ENCODE results near the gene OR11H7. TPM values are rescaled to one million over a fixed set of nuclear protein-coding genes. Genes with fewer than 3 reads are reported as not detected.
"Not testable (repeated sequence)": the region's sequence is repeated elsewhere in the genome, so short reads cannot be mapped to it uniquely, and the experiment has no call there.

Gene OR11H7
- total RNA-seq: not detected
- polyA plus RNA-seq: not detected
- long read RNA-seq, donor 1: 0 reads
- long read RNA-seq, donor 2: 0 reads

GRCh38 chr14:20228681-20229080 lies at the start of gene OR11H7:
TSS of gene OR11H7 (plus strand) at chr14:20228981.
- WGBS, 2 donors: 46 to 55% methylated on average over 1 of the region's 1 CpG
- H3K36me3 ChIP-seq (ENCODE audit: control insufficient read depth in 1 of 2, insufficient read depth in 2 of 2, low read length in 1 of 2): no peaks in the 10 kb centered on the region
- ATAC-seq (ENCODE audit: low FRiP score): no peak
- no peaks in the 10 kb centered on the region for H3K4me1 ChIP-seq (ENCODE audit: control insufficient read depth in 1 of 2, insufficient read depth in 2 of 2, low read length in 2 of 2)
- peaks cover 9% of the 10 kb centered on the region for H3K9me3 ChIP-seq (ENCODE audit: control insufficient read depth, low read length)
- no peak for DNase-seq
- H3K27ac ChIP-seq (ENCODE audit: low read depth in 1 of 2, low read length in 2 of 2): no peak within 1 kb of the TSS
- H3K27me3 ChIP-seq (ENCODE audit: control insufficient read depth in 1 of 2, insufficient read depth in 2 of 2, low read length in 1 of 2): no peaks in the 10 kb centered on the region
- intact Hi-C loops (cut with DNase I): no loop called here
- H3K4me3 ChIP-seq (ENCODE audit: low read length in 2 of 2): no peak within 1 kb of the TSS

- no peak for ATAC-seq (ENCODE audit: low FRiP score)
- no peaks in the 10 kb centered on the region for H3K36me3 ChIP-seq (ENCODE audit: control insufficient read depth in 1 of 2, insufficient read depth in 2 of 2, low read length in 1 of 2)
- WGBS, 2 donors: 41 to 50% methylated on average over 5 of the region's 5 CpGs
- H3K4me1 ChIP-seq (ENCODE audit: control insufficient read depth in 1 of 2, insufficient read depth in 2 of 2, low read length in 2 of 2): no peaks in the 10 kb centered on the region
- no peaks in the 10 kb centered on the region for H3K9me3 ChIP-seq (ENCODE audit: control insufficient read depth, low read length)
- no peak overlapping the region for H3K27ac ChIP-seq (ENCODE audit: low read depth in 1 of 2, low read length in 2 of 2)
- H3K4me3 ChIP-seq (ENCODE audit: low read length in 2 of 2): no peak overlapping the region
- H3K27me3 ChIP-seq (ENCODE audit: control insufficient read depth in 1 of 2, insufficient read depth in 2 of 2, low read length in 1 of 2): no peaks in the 10 kb centered on the region
- DNase-seq: peak in 1 of 2 donors; percentile 59
- intact Hi-C loops (cut with DNase I): no loop called here
Observed at GRCh38 chr14:20179218-20179617, 49.6 kb upstream of the OR11H7 start.

- no peaks in the 10 kb centered on the region for H3K4me1 ChIP-seq (ENCODE audit: control insufficient read depth in 1 of 2, insufficient read depth in 2 of 2, low read length in 2 of 2)
- no peak overlapping the region for H3K4me3 ChIP-seq (ENCODE audit: low read length in 2 of 2)
- 57 to 61% methylated on average over 2 of the region's 2 CpGs for WGBS, 2 donors
- H3K27me3 ChIP-seq (ENCODE audit: control insufficient read depth in 1 of 2, insufficient read depth in 2 of 2, low read length in 1 of 2): no peaks in the 10 kb centered on the region
- H3K36me3 ChIP-seq (ENCODE audit: control insufficient read depth in 1 of 2, insufficient read depth in 2 of 2, low read length in 1 of 2): no peaks in the 10 kb centered on the region
- no peak overlapping the region for H3K27ac ChIP-seq (ENCODE audit: low read depth in 1 of 2, low read length in 2 of 2)
- intact Hi-C loops (cut with DNase I): no loop called here
- no peak for DNase-seq
- H3K9me3 ChIP-seq (ENCODE audit: control insufficient read depth, low read length): no peaks in the 10 kb centered on the region
- no peak for ATAC-seq (ENCODE audit: low FRiP score)
Observed at GRCh38 chr14:20179880-20180279, 48.9 kb upstream of the OR11H7 start.

GRCh38 chr14:20180486-20180885 lies 48.3 kb upstream of the OR11H7 start:
- no peak for ATAC-seq (ENCODE audit: low FRiP score)
- Histone ChIP-seq H3K36me3 (ENCODE audit: control insufficient read depth in 1 of 2, insufficient read depth in 2 of 2, low read length in 1 of 2) (no peaks in the 10 kb centered on the region), H3K27ac (ENCODE audit: low read depth in 1 of 2, low read length in 2 of 2) (no peak overlapping the region), H3K4me1 (ENCODE audit: control insufficient read depth in 1 of 2, insufficient read depth in 2 of 2, low read length in 2 of 2) (no peaks in the 10 kb centered on the region), H3K4me3 (ENCODE audit: low read length in 2 of 2) (no peak overlapping the region), H3K9me3 (ENCODE audit: control insufficient read depth, low read length) (no peaks in the 10 kb centered on the region), H3K27me3 (ENCODE audit: control insufficient read depth in 1 of 2, insufficient read depth in 2 of 2, low read length in 1 of 2) (no peaks in the 10 kb centered on the region)
- DNase-seq: no peak
- intact Hi-C loops (cut with DNase I): no loop called here
- 52 to 59% methylated on average over 2 of the region's 2 CpGs for WGBS, 2 donors

GRCh38 chr14:20184181-20184580 lies 44.6 kb upstream of the OR11H7 start:
- no peak for DNase-seq
- Histone ChIP-seq H3K9me3 (ENCODE audit: control insufficient read depth, low read length) (no peaks in the 10 kb centered on the region), H3K27me3 (ENCODE audit: control insufficient read depth in 1 of 2, insufficient read depth in 2 of 2, low read length in 1 of 2) (no peaks in the 10 kb centered on the region), H3K4me3 (ENCODE audit: low read length in 2 of 2) (no peak overlapping the region), H3K27ac (ENCODE audit: low read depth in 1 of 2, low read length in 2 of 2) (no peak overlapping the region), H3K4me1 (ENCODE audit: control insufficient read depth in 1 of 2, insufficient read depth in 2 of 2, low read length in 2 of 2) (no peaks in the 10 kb centered on the region), H3K36me3 (ENCODE audit: control insufficient read depth in 1 of 2, insufficient read depth in 2 of 2, low read length in 1 of 2) (no peaks in the 10 kb centered on the region)
- 40 to 49% methylated on average over 5 of the region's 5 CpGs for WGBS, 2 donors
- intact Hi-C loops (cut with DNase I): no loop called here
- no peak for ATAC-seq (ENCODE audit: low FRiP score)

GRCh38 chr14:20190596-20190995 lies 38.2 kb upstream of the OR11H7 start, which contains the start of gene OR11G2:
TSS of gene OR11G2 (plus strand) at chr14:20190896. CDS start at chr14:20197438, 6,542 bp downstream.
- no peak for ATAC-seq (ENCODE audit: low FRiP score)
- Histone ChIP-seq H3K27ac (ENCODE audit: low read depth in 1 of 2, low read length in 2 of 2) (no peak within 1 kb of the TSS), H3K36me3 (ENCODE audit: control insufficient read depth in 1 of 2, insufficient read depth in 2 of 2, low read length in 1 of 2) (no peaks in the 10 kb centered on the region), H3K9me3 (ENCODE audit: control insufficient read depth, low read length) (no peaks in the 10 kb centered on the region), H3K4me3 (ENCODE audit: low read length in 2 of 2) (no peak within 1 kb of the TSS), H3K27me3 (ENCODE audit: control insufficient read depth in 1 of 2, insufficient read depth in 2 of 2, low read length in 1 of 2) (no peaks in the 10 kb centered on the region), H3K4me1 (ENCODE audit: control insufficient read depth in 1 of 2, insufficient read depth in 2 of 2, low read length in 2 of 2) (no peaks in the 10 kb centered on the region)
- 43 to 47% methylated on average over 1 of the region's 1 CpG for WGBS, 2 donors
- intact Hi-C loops (cut with DNase I): no loop called here
- DNase-seq: no peak

- DNase-seq (no peak), ATAC-seq (ENCODE audit: low FRiP score) (no peak)
- Histone ChIP-seq H3K4me3 (ENCODE audit: low read length in 2 of 2) (no peak overlapping the region), H3K9me3 (ENCODE audit: control insufficient read depth, low read length) (no peaks in the 10 kb centered on the region), H3K27me3 (ENCODE audit: control insufficient read depth in 1 of 2, insufficient read depth in 2 of 2, low read length in 1 of 2) (no peaks in the 10 kb centered on the region), H3K27ac (ENCODE audit: low read depth in 1 of 2, low read length in 2 of 2) (no peak overlapping the region), H3K4me1 (ENCODE audit: control insufficient read depth in 1 of 2, insufficient read depth in 2 of 2, low read length in 2 of 2) (no peaks in the 10 kb centered on the region), H3K36me3 (ENCODE audit: control insufficient read depth in 1 of 2, insufficient read depth in 2 of 2, low read length in 1 of 2) (no peaks in the 10 kb centered on the region)
- 73 to 78% methylated on average over 3 of the region's 3 CpGs for whole genome bisulfite sequencing, 2 donors
- intact Hi-C loops (cut with DNase I): no loop called here
Observed at GRCh38 chr14:20191396-20191795, 37.4 kb upstream of the OR11H7 start.

- H3K4me3 ChIP-seq (ENCODE audit: low read length in 2 of 2): no peak overlapping the region
- intact Hi-C loops (cut with DNase I): no loop called here
- H3K9me3 ChIP-seq (ENCODE audit: control insufficient read depth, low read length): no peaks in the 10 kb centered on the region
- no peak for DNase-seq
- H3K27ac ChIP-seq (ENCODE audit: low read depth in 1 of 2, low read length in 2 of 2): no peak overlapping the region
- H3K27me3 ChIP-seq (ENCODE audit: control insufficient read depth in 1 of 2, insufficient read depth in 2 of 2, low read length in 1 of 2): peaks cover 0 to 1% of the 10 kb centered on the region in 2 donors
- no peaks in the 10 kb centered on the region for H3K4me1 ChIP-seq (ENCODE audit: control insufficient read depth in 1 of 2, insufficient read depth in 2 of 2, low read length in 2 of 2)
- no peaks in the 10 kb centered on the region for H3K36me3 ChIP-seq (ENCODE audit: control insufficient read depth in 1 of 2, insufficient read depth in 2 of 2, low read length in 1 of 2)
- ATAC-seq (ENCODE audit: low FRiP score): no peak
Observed at GRCh38 chr14:20194101-20194500, 34.7 kb upstream of the OR11H7 start.

- WGBS, 2 donors: 66 to 67% methylated on average over 6 of the region's 6 CpGs
- DNase-seq; ATAC-seq (ENCODE audit: low FRiP score); intact Hi-C loops (cut with DNase I); H3K27ac ChIP-seq (ENCODE audit: low read depth in 1 of 2, low read length in 2 of 2); H3K9me3 ChIP-seq (ENCODE audit: control insufficient read depth, low read length); H3K4me1 ChIP-seq (ENCODE audit: control insufficient read depth in 1 of 2, insufficient read depth in 2 of 2, low read length in 2 of 2); H3K4me3 ChIP-seq (ENCODE audit: low read length in 2 of 2); H3K27me3 ChIP-seq (ENCODE audit: control insufficient read depth in 1 of 2, insufficient read depth in 2 of 2, low read length in 1 of 2); H3K36me3 ChIP-seq (ENCODE audit: control insufficient read depth in 1 of 2, insufficient read depth in 2 of 2, low read length in 1 of 2): not testable (repeated sequence)
Observed at GRCh38 chr14:20195170-20195569, 33.6 kb upstream of the OR11H7 start.
